T-helper 1 cell treated with Interleukin-12 subunit alpha and Interleukin-12 subunit beta and Interleukin-4 antibody, amounts not matched to agents 30 μg/mL and 1 μg/mL, for 36 hours (primary cell): ENCODE data around the gene ADGRG7.
"Not testable (repeated sequence)": the region's sequence is repeated elsewhere in the genome, so short reads cannot be mapped to it uniquely, and the experiment has no call there.

Source experiments
- H3K27ac Mint-ChIP-seq: one replicate; pipeline ENCODE4 v1.8.0; 2021; ENCODE audit warnings: mild to moderate bottlenecking, mixed read lengths
- H3K27me3 Mint-ChIP-seq: one replicate; pipeline ENCODE4 v1.8.0; 2021; ENCODE audit warnings: low read depth, mixed read lengths
- H3K36me3 Mint-ChIP-seq: one replicate; pipeline ENCODE4 v1.8.0; 2021; ENCODE audit warnings: low read depth, mixed read lengths
- H3K4me1 Mint-ChIP-seq: one replicate; pipeline ENCODE4 v1.8.0; 2021; ENCODE audit warnings: low read depth, mixed read lengths
- H3K4me3 Mint-ChIP-seq: one replicate; pipeline ENCODE4 v1.8.0; 2021; ENCODE audit warnings: mild to moderate bottlenecking, moderate library complexity, mixed read lengths
- H3K9me3 Mint-ChIP-seq: one replicate; pipeline ENCODE4 v1.8.0; 2021; ENCODE audit warnings: mixed read lengths

ADGRG7 gene, protein sequence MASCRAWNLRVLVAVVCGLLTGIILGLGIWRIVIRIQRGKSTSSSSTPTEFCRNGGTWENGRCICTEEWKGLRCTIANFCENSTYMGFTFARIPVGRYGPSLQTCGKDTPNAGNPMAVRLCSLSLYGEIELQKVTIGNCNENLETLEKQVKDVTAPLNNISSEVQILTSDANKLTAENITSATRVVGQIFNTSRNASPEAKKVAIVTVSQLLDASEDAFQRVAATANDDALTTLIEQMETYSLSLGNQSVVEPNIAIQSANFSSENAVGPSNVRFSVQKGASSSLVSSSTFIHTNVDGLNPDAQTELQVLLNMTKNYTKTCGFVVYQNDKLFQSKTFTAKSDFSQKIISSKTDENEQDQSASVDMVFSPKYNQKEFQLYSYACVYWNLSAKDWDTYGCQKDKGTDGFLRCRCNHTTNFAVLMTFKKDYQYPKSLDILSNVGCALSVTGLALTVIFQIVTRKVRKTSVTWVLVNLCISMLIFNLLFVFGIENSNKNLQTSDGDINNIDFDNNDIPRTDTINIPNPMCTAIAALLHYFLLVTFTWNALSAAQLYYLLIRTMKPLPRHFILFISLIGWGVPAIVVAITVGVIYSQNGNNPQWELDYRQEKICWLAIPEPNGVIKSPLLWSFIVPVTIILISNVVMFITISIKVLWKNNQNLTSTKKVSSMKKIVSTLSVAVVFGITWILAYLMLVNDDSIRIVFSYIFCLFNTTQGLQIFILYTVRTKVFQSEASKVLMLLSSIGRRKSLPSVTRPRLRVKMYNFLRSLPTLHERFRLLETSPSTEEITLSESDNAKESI

GRCh38 chr3:100609305-100609704 lies at the start of gene ADGRG7:
TSS of gene ADGRG7 (plus strand) at chr3:100609601. CDS start at chr3:100609857, 256 bp downstream.
- Mint-ChIP-seq H3K4me3 (no peak within 1 kb of the TSS), H3K36me3 (no peaks in the 10 kb centered on the region), H3K27me3 (peaks cover 17% of the 10 kb centered on the region), H3K9me3 (no peaks in the 10 kb centered on the region), H3K4me1 (peaks cover 16% of the 10 kb centered on the region), H3K27ac (no peak within 1 kb of the TSS)

- Mint-ChIP-seq H3K27ac (no peak overlapping the region), H3K4me1 (no peaks in the 10 kb centered on the region), H3K27me3 (no peaks in the 10 kb centered on the region), H3K36me3 (no peaks in the 10 kb centered on the region), H3K4me3 (no peak overlapping the region), H3K9me3 (no peaks in the 10 kb centered on the region)
These were observed 49.0 kb upstream of the ADGRG7 start for GRCh38 chr3:100560426-100560825.

DNA sequence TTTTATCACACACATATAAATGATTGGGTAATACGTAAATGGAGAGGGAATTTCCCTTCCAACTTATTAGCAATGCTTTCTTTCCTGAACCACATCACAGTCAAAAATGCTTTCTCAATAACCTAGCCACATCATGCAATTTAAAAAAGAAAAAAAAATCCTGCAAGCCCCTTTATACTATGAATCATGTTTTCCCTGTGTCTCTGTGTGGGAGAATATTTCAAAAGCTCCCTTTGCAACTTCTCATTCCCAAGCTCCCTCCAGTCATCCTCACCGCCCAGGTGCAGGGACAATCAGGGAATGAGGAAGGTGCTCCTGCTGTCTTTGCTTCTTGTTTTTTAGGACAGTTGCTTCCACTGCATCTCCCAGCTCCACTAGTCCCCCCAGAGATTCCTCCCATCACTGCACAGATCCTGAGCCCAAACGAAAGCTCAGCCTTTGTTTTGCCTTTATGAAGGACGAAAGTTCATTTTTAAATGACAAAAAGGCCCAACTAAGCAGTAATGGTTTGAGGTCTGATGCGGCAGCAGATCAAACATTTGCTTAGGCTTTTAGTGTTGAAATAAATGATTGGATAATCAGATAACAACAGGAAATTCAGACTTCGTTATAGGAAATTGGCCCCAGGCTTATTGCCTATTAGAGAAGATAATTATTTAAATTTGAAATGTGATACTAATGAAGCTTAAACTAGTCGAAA lies 47.8 kb upstream of the ADGRG7 start:
- Mint-ChIP-seq H3K4me3 (no peak overlapping the region), H3K27me3 (no peaks in the 10 kb centered on the region), H3K4me1 (no peaks in the 10 kb centered on the region), H3K9me3 (no peaks in the 10 kb centered on the region), H3K27ac (no peak overlapping the region), H3K36me3 (no peaks in the 10 kb centered on the region)

- Mint-ChIP-seq H3K9me3 (no peaks in the 10 kb centered on the region), H3K27me3 (no peaks in the 10 kb centered on the region), H3K4me1 (no peaks in the 10 kb centered on the region), H3K36me3 (no peaks in the 10 kb centered on the region), H3K4me3 (no peak overlapping the region), H3K27ac (no peak overlapping the region)
These were observed 47.1 kb upstream of the ADGRG7 start for GRCh38 chr3:100562224-100562857.

DNA sequence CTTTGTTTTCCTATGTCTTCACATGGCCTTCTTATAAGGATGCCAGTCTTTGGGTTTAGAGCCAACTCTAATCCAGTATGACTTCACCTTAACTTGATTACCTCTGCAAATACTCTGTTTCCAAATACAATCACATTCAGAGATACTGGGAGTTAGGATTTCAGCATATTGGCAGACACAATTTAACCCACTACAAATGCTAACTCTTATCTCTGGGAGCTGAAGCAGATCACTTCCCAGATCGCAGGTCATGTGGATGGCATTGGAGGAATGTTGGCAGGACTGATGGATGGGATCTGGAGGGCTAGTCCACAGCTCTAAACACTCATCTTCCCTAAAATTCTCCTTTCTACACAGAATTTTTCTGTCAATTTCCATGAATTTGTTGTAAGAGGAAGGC lies 46.2 kb upstream of the ADGRG7 start:
- Mint-ChIP-seq H3K4me3 (no peak overlapping the region), H3K27me3 (no peaks in the 10 kb centered on the region), H3K27ac (no peak overlapping the region), H3K36me3 (no peaks in the 10 kb centered on the region), H3K4me1 (no peaks in the 10 kb centered on the region), H3K9me3 (no peaks in the 10 kb centered on the region)

DNA sequence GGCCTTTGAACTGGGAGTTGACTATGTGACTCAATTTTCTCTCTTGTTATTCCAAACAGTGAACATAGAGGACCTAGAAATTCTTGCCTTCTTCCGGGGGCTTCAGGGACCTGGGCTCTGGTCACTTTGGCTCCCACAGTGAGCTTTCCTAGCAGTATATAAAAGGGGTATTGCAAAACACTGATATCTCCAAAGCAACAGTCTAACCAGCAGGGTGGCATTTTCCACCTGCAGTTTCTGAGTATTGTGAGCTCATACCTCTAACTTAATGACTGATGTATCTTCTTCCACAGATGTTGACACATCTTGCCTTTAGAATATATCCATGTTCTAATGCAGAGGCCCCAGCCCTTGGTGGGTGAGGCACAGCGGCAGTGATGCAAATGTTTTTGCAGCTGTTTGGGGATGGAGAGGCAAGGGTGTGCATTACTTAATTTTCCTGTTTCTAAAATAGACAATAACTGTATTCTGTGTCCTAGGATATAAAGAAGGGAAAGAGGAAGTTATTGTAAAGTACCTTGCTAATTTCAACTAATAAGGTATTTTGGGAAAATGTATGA lies 45.7 kb upstream of the ADGRG7 start:
- Mint-ChIP-seq H3K36me3 (no peaks in the 10 kb centered on the region), H3K27ac (no peak overlapping the region), H3K27me3 (no peaks in the 10 kb centered on the region), H3K9me3 (no peaks in the 10 kb centered on the region), H3K4me1 (no peaks in the 10 kb centered on the region), H3K4me3 (no peak overlapping the region)

DNA sequence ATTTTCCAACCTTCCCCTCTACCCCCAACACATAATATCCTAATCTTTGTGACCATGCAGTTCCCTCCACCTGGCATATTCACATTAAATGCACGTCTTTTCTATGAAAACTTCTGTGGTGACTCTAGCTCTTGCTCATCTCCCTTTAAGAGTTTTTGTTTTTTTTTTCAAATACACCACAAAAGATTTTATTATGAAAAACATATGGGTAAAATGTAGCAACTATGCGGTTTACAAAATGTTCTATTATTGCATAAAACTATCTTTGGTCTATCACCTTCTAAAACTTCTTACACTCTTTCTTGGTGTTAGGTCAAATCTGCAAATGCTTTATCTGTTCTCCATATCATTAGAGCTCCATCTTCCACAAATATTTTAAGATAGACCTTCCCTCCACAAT lies 38.6 kb upstream of the ADGRG7 start:
- Mint-ChIP-seq H3K27me3 (peaks cover 9% of the 10 kb centered on the region), H3K9me3 (peaks cover 5% of the 10 kb centered on the region), H3K27ac (no peak overlapping the region), H3K36me3 (no peaks in the 10 kb centered on the region), H3K4me3 (no peak overlapping the region), H3K4me1 (no peaks in the 10 kb centered on the region)

GRCh38 chr3:100574536-100574935 lies 34.9 kb upstream of the ADGRG7 start:
- peaks cover 9% of the 10 kb centered on the region for H3K27me3 Mint-ChIP-seq
- H3K4me1 Mint-ChIP-seq, result no peaks in the 10 kb centered on the region

DNA sequence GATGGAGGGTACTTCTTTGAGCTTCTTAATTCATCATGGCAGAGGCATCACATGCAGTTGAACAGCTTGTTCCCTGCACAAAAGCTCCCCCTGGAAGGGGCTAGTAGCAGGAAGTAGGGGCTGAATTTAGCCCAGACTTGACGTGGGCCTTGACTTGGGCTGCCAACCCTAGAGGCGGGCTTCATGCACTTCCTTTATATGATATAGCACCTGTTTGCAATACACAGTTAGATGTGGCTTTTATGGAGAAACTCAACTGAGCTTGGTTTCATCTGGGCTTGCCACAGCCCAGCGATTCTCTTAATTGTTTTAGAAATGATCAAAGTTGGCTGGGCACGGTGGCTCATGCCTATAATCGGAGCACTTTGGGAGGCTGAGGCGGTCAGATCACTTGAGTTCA lies 33.7 kb upstream of the ADGRG7 start:
- H3K36me3 Mint-ChIP-seq, result no peaks in the 10 kb centered on the region
- H3K9me3 Mint-ChIP-seq, result peaks cover 5% of the 10 kb centered on the region
- H3K27ac Mint-ChIP-seq, result no peak overlapping the region
- peaks cover 13% of the 10 kb centered on the region for H3K27me3 Mint-ChIP-seq
- H3K4me1 Mint-ChIP-seq, result no peaks in the 10 kb centered on the region
- H3K4me3 Mint-ChIP-seq, result no peak overlapping the region

More at GRCh38 chr3:100574536-100574935, 34.9 kb upstream of the ADGRG7 start:
- H3K36me3 Mint-ChIP-seq, result no peaks in the 10 kb centered on the region
- H3K9me3 Mint-ChIP-seq, result peaks cover 5% of the 10 kb centered on the region
- no peak overlapping the region for H3K4me3 Mint-ChIP-seq
- no peak overlapping the region for H3K27ac Mint-ChIP-seq

DNA sequence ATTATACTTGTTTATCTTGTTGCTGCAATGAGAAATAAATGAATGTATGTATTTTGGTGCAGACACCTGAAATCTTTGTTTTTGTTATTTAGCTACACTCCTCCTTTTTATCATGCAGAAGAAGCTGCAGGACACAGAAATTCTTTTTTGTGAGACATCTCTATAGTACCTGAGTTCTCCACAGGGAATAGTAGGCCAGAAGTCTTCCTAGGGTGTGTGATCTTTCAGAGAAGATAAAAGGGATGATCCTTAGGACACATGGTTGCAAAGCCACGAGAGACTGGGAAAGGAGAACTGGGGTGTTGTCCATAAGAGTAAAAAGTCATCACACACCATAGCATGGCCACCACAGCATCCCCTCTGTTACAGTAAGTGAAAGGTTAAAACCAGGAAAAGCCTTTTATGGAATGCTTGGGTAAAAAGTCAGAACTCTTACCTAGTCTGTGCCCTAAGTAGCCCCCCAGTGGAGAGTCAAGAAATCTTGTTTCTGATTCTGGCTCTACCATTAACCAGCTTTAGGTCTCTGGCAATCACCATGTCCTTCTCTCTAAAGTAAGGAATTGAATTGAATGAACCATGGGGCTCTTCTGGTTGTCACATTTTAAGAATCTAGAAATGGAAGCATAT lies 31.9 kb upstream of the ADGRG7 start:
- Mint-ChIP-seq H3K27me3 (peaks cover 13% of the 10 kb centered on the region), H3K27ac (no peak overlapping the region), H3K4me3 (no peak overlapping the region), H3K36me3 (no peaks in the 10 kb centered on the region), H3K4me1 (no peaks in the 10 kb centered on the region), H3K9me3 (peaks cover 5% of the 10 kb centered on the region)

GRCh38 chr3:100578646-100579045 lies 30.8 kb upstream of the ADGRG7 start:
- Mint-ChIP-seq H3K27me3 (peaks cover 13% of the 10 kb centered on the region), H3K36me3 (no peaks in the 10 kb centered on the region), H3K27ac (no peak overlapping the region), H3K9me3 (peaks cover 5% of the 10 kb centered on the region), H3K4me1 (no peaks in the 10 kb centered on the region), H3K4me3 (no peak overlapping the region)

DNA sequence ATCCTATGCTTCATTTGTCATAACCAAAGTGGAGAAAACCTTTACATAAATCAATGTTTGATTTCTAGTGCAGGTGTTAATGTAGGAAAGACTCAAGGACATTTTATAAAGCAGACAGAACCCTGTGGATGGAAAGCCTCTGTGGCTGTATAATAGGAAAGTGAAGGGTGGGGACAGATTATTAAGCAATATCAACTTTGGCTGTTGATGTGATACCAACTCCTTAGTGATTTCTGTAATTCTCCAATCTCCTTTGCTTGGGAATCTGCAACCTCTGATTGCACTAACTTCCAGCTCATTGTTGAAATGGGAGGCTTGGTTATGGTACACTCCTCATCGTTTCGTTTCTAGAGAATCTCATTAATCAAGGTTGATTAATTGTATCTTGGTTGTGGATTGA lies 29.3 kb upstream of the ADGRG7 start:
- no peak overlapping the region for H3K4me3 Mint-ChIP-seq
- no peak overlapping the region for H3K27ac Mint-ChIP-seq
- peaks cover 5% of the 10 kb centered on the region for H3K27me3 Mint-ChIP-seq

DNA sequence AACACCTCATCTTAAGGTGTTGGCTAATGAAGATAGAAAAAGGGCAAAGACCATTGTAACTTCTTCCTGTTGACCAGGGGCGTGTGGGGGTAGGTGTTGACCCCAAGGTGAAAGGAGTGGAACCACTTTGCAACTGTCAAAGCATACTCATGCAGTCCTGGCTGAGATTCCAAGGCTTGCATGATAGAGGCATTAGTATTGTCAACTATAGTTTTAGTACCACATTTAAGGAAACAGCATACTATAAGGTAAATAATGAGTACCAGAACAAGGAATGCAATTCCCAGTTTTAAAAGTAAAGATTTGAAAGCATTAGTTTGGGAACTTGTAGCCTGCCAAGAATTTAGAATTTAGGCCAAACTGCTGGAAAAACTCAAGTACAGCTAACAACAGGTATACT lies 27.8 kb upstream of the ADGRG7 start:
- H3K4me3 Mint-ChIP-seq, result no peak overlapping the region
- no peaks in the 10 kb centered on the region for H3K36me3 Mint-ChIP-seq
- no peaks in the 10 kb centered on the region for H3K4me1 Mint-ChIP-seq
- no peaks in the 10 kb centered on the region for H3K9me3 Mint-ChIP-seq
- H3K27me3 Mint-ChIP-seq, result peaks cover 5% of the 10 kb centered on the region
- no peak overlapping the region for H3K27ac Mint-ChIP-seq

More for the DNA sequence above, 29.3 kb upstream of the ADGRG7 start:
- H3K9me3 Mint-ChIP-seq, result no peaks in the 10 kb centered on the region
- H3K4me1 Mint-ChIP-seq, result no peaks in the 10 kb centered on the region
- H3K36me3 Mint-ChIP-seq, result no peaks in the 10 kb centered on the region

DNA sequence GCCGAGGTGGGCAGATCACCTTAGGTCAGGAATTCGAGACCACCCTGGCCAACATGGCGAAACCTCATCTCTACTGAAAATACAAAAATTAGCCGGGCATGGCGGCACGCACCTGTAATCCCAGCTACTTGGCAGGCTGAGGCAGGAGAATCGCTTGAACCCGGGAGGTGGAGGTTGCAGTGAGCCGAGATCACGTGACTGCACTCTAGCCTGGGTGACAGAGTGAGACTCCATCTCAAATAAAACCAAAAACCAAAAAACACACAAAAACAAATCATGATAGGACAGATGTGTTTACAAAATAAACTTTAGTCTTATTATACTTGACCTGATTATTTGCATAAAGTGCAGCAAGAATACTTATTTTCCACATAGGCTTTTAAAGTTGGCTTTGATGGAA lies 27.2 kb upstream of the ADGRG7 start:
- H3K9me3 Mint-ChIP-seq, H3K4me1 Mint-ChIP-seq, H3K4me3 Mint-ChIP-seq, H3K27me3 Mint-ChIP-seq, H3K36me3 Mint-ChIP-seq, H3K27ac Mint-ChIP-seq: not testable (repeated sequence)
